H54 (cell line): ENCODE measurements around the gene OR1L6.
A peak's percentile ranks its signal among the peaks of the same experiment; 100 is the strongest.

Experiments
- DNase-seq: peaks from one replicate; pipeline ENCODE4 v3.0.0; 2011; ENCODE audit warnings: low spot score, mixed read lengths; ENCODE audit not compliant: insufficient read length
- FAIRE-seq: peaks from 3 replicates; lab custom pipeline; 2011; peaks lifted over from hg19 to GRCh38; lab: Jason Lieb, UNC
- POLR2A ChIP-seq: IDR thresholded peaks from 2 replicates; pipeline ENCODE4 v1.6.1; 2011; ENCODE audit warnings: low read depth, mild to moderate bottlenecking, low read length

OR1L6 gene

GRCh38 chr9:122742003-122742402 lies at the start of gene OR1L6:
Gene OR1L6 (plus strand): TSS chr9:122742303. CDS start chr9:122749848, 7,545 bp downstream.
- DNase-seq (no peak), FAIRE-seq (no peak)
- TF ChIP-seq POLR2A, result no peak

GRCh38 chr9:122695696-122696095 lies 46.4 kb upstream of the OR1L6 start:
- no peak for TF ChIP-seq POLR2A
- FAIRE-seq, result peak; percentile 96
- DNase-seq, result peak; percentile 19

- FAIRE-seq, result no peak
- TF ChIP-seq POLR2A, result no peak
- no peak for DNase-seq
These were observed 24.1 kb upstream of the OR1L6 start for GRCh38 chr9:122718038-122718437.

GRCh38 chr9:122719218-122719617 lies 22.9 kb upstream of the OR1L6 start:
- DNase-seq (no peak), FAIRE-seq (no peak)
- no peak for TF ChIP-seq POLR2A

- TF ChIP-seq POLR2A, result no peak
- no peak for FAIRE-seq
- no peak for DNase-seq
These were observed 18.4 kb upstream of the OR1L6 start, which contains the start of gene OR1L4 for GRCh38 chr9:122723690-122724089. Gene OR1L4 (plus strand): TSS chr9:122723990. CDS start chr9:122723990, 0 bp downstream.

GRCh38 chr9:122754825-122755224 lies 12.7 kb downstream of the OR1L6 start:
- DNase-seq (no peak), FAIRE-seq (peak; percentile 67)
- no peak for TF ChIP-seq POLR2A

- DNase-seq (no peak), FAIRE-seq (no peak)
- no peak for TF ChIP-seq POLR2A
These were observed 25.7 kb downstream of the OR1L6 start for GRCh38 chr9:122767817-122768216.

- DNase-seq, result no peak
- FAIRE-seq, result no peak
- TF ChIP-seq POLR2A, result no peak
These were observed 34.9 kb downstream of the OR1L6 start for GRCh38 chr9:122777052-122777451.

- DNase-seq (peak; percentile 66), FAIRE-seq (peak; percentile 52)
- TF ChIP-seq POLR2A, result no peak
These were observed 36.0 kb downstream of the OR1L6 start for GRCh38 chr9:122777935-122778627.

GRCh38 chr9:122779181-122779580 lies 37.1 kb downstream of the OR1L6 start:
- TF ChIP-seq POLR2A, result no peak
- FAIRE-seq (no peak), DNase-seq (no peak)

- FAIRE-seq (no peak), DNase-seq (no peak)
- TF ChIP-seq POLR2A, result no peak
These were observed 37.9 kb downstream of the OR1L6 start for GRCh38 chr9:122780026-122780425.

- DNase-seq, result no peak
- FAIRE-seq, result no peak
- TF ChIP-seq POLR2A, result no peak
These were observed 39.6 kb downstream of the OR1L6 start for GRCh38 chr9:122781671-122782070.

GRCh38 chr9:122785269-122785668 lies 43.2 kb downstream of the OR1L6 start:
- TF ChIP-seq POLR2A, result no peak
- DNase-seq (no peak), FAIRE-seq (no peak)

- FAIRE-seq (no peak), DNase-seq (no peak)
- TF ChIP-seq POLR2A, result no peak
These were observed 44.2 kb downstream of the OR1L6 start for GRCh38 chr9:122786338-122786737.

- FAIRE-seq, result no peak
- no peak for TF ChIP-seq POLR2A
These were observed 46.7 kb downstream of the OR1L6 start, which contains the start of gene OR5C1 for GRCh38 chr9:122788831-122789230. Gene OR5C1 (plus strand): TSS chr9:122788933. CDS start chr9:122788933, 0 bp downstream.

More at GRCh38 chr9:122788831-122789230, 46.7 kb downstream of the OR1L6 start, which contains the start of gene OR5C1:
- no peak for DNase-seq
